HG02588 (cell line): Measurements from ENCODE around the gene RPS26.
"Not testable (repeated sequence)": the region's sequence is repeated elsewhere in the genome, so short reads cannot be mapped to it uniquely, and the experiment has no call there.

Source experiments
- ATAC-seq: cut with Tn5 transposase; IDR thresholded peaks from one replicate; pipeline ENCODE4 v1.9.1; 2021; ENCODE audit warnings: mild to moderate bottlenecking, moderate library complexity; ENCODE audit not compliant: unreplicated experiment

Gene RPS26

DNA sequence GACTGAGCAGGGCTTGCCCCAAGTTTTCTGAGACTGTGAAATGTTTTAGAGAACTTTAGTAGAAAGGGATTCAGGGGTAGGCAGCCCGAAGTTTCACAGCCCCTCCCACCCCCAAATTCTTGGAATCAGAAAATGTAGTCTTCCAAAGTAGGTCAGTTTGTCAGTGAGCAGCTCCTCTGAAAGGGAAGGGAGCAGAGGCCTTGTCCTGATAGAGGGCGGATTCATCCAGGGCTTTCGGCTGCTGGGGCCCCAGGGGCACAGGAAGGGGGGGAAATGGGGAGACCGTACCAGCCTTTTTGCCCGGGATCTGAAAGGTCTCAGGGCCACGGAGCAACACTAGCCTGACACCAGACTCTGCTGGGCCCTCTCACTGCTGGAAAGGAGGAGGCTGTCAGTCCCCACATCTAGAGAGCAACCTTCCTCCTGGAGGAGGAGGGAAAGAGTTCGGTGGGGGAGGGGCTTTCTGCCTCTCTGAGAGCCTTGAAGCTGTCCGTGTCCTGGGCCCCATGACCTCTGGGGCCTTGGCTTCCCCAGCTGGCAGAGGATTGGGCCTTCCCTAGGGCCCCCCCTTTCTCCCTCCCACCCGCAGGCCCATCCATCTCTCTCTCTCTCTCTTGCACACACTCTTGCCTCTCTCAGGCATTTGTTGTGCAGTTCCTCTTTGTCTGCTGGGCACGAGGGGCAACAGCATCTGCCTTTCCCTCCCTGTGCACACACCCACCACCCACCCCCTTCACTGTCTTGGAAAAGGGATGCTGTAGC, 21.1 kb upstream of the RPS26 start, which contains the start of gene IKZF4:
Gene IKZF4, plus strand, starts transcription at position 621 of the 762 bp plus-strand sequence. CDS start 451 bp downstream, outside the sequence.
- no peak for ATAC-seq

DNA sequence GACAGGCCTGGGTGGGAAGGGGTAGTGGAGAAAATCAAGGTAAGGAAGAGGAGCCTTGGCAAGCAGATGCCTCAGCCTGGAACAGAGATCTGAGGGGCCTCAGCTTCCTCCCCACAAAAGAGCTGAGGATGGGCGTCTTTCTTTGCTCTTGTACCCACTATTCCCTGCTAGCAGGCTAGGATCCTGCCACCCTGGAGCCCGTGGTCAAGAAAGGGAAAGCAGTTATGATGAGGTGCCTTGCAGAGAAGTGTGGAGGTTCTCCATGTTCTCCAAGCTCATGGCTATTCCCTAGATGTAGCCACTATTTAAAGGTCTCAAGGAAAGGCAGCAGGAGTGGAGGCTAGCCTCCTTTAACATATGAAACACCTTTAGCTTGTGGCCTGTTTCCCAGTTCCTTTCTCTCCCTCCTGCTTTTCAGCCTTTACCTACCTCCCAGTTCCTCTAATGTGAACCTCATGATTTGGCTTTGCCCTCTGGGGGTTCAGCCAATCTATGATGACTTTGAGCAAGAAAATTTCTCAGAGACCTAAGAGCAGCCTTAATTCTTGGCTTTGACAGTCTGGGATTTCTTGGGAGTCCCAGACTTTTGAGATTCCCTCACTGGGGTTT, 19.7 kb upstream of the RPS26 start:
- no peak for ATAC-seq

DNA sequence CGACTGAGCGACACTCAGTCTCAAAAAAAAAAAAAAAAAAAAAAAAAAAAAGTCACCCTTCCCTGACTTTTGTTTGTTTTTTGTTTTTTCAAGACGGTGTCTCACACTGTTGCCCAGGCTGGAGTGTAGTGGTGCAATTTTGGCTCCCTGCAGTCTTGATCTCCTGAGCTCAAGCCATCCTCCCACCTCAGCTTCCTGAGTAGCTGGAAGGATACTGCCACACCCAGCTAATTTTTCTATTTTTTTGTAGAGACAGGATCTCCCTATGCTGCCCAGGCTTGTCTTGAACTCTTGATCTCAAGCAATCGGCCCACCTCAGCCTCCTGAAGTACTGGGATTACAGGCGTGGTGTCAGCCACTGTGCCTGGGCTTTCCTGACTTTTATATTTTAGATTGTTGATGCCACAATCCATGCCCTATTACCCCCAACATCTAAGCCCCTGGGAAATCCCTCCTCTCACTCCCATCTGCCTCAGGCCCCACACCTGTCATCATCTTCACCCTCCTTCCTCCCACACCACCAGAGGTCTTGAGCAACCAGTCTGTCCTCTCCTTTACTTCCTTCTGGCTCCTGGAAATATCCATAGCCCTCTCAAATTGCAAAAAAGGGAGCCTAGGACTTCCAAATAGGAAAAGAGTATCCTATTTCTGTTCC, 13.1 kb upstream of the RPS26 start:
- ATAC-seq: no peak

DNA sequence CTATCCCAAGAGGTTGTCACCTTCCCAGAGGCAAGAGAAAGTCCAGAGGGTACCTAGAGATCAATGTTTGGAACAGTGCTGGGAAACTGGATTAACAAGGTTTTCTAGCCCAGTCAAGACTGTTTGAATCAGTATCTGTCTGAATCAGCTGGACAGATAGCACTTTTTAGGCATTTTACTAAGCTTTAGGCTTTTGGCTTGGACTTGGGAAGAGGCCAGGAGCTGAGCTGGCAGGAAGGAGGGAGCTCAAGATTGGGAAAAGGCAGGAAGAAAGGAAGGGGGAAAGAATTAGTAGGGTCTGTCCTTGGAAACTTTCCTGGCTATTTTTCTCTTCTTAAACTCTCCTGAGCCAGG, 12.6 kb upstream of the RPS26 start:
- no peak for ATAC-seq

DNA sequence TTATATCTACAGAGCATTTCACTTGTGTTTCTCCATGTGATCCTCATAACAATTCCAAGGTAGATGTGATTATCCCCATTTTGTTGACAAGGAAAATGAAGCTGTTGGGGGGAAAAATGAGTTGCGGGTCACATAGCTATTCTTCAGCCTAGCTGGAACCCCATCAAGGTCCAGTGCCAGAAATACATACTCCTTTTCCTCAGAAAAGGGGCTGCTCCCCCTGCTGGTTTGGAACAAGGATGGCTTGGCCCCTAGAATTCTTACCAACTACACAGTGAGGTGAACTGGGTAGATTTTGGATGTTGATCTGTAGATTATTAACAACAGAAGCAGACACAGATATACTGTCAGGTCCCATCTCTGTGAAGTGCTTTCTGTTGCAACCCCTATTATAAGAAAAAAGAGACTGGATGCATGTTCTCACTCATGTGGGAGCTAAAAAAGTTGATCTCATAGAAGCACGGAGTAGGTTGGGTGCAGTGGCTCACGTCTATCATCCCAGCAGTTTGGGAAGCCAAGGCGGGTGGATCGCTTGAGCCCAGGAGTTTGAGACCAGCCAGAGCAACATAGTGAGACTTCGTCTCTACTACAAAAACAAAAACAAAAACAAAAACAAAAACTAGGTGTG, 11.9 kb upstream of the RPS26 start:
- no peak for ATAC-seq

DNA sequence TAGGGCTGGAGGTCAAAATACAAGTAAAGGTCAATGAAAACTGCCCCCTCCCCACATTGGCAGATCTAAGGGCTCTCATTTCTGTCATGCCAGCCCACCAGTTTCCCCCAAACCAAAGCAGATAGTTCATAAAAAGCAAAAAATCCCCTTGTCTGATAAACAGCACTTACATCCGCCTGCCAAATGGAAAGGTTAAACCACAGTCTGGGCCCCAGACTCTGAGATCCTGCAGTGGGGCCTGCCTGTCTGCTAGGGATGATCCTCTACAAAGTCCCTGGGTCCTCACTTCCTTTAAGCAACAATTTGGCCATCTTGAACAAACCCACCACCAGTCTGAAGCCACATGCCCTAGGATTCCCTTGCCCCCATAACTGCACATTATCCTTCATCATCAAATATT, 9.7 kb upstream of the RPS26 start:
- no peak for ATAC-seq

DNA sequence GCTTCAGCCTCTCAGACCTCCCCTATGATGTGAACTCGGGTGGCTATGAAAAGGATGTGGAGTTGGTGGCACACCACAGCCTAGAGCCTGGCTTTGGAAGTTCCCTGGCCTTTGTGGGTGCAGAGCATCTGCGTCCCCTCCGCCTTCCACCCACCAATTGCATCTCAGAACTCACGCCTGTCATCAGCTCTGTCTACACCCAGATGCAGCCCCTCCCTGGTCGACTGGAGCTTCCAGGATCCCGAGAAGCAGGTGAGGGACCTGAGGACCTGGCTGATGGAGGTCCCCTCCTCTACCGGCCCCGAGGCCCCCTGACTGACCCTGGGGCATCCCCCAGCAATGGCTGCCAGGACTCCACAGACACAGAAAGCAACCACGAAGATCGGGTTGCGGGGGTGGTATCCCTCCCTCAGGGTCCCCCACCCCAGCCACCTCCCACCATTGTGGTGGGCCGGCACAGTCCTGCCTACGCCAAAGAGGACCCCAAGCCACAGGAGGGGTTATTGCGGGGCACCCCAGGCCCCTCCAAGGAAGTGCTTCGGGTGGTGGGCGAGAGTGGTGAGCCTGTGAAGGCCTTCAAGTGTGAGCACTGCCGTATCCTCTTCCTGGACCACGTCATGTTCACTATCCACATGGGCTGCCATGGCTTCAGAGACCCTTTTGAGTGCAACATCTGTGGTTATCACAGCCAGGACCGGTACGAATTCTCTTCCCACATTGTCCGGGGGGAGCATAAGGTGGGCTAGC, 7.0 kb upstream of the RPS26 start:
- no peak for ATAC-seq

DNA sequence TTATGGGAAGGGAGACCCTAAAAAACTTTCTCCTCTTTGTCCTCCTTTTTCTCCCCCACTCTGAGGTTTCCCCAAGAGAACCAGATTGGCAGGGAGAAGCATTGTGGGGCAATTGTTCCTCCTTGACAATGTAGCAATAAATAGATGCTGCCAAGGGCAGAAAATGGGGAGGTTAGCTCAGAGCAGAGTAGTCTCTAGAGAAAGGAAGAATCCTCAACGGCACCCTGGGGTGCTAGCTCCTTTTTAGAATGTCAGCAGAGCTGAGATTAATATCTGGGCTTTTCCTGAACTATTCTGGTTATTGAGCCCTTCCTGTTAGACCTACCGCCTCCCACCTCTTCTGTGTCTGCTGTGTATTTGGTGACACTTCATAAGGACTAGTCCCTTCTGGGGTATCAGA, 4.6 kb upstream of the RPS26 start:
- ATAC-seq: no peak

DNA sequence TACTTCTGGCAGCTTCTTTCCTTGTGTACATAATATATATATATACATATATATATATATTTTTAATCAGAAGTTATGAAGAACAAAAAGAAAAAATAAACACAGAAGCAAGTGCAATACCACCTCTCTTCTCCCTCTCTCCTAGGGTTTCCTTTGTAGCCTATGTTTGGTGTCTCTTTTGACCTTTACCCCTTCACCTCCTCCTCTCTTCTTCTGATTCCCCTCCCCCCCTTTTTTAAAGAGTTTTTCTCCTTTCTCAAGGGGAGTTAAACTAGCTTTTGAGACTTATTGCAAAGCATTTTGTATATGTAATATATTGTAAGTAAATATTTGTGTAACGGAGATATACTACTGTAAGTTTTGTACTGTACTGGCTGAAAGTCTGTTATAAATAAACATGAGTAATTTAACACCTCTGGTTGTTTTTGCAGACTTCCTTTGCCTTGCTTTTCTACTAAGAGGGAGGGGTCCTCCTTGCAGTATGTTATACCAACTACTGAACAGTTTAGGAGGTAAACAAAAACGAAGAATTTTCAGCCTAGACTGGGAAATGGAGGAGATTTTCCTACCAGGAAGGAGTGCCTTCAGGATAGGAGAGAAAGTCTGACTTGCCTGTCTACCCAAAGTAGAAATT, 3.6 kb upstream of the RPS26 start:
- no peak for ATAC-seq

DNA sequence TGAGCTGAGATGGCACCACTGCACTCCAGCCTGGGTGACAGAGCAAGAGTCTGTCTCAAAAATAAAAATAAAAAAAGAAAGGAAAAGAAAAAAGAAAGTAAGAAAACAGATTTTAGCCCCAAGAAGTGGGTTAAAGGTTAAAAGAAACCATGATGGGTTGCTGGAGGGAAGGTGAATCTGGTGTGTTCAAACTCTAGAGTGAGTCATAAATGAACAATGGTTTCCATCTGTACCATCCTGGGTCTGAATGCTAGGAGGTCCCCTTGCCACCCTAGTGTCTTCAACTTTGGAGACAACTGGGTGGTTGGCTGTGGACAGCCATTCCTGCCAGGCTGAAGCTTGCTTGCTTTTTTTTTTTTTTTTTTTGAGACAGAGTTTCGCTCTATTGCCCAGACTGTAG, 1.6 kb upstream of the RPS26 start:
- ATAC-seq: no peak

DNA sequence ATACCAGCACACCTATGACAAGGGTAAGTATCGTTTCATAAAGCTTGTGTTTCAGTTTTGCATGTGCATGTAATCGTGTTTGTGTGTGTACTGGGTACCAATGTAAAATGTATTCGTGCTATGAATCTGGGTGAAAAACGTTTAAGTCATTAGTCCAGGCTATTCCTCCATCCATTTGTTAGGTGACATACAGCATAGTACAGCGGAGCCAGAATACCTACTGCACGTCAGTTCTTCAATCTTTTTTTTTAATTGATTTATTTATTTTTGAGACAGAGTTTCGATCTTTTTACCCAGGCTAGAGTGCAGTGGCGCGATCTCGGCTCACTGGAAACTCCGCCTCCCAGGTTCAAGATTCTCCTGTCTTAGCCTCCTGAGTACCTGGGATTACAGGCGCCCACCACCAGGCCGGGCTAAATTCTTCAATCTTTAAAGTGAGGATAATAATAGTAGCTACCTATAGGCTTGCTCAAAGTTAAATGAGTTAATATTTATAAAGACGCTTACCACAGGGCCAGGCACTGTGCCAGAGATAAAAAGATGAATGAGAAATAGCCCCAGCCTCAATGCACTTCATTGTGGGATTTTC, 661 bp upstream of the RPS26 start:
- ATAC-seq: no peak

DNA sequence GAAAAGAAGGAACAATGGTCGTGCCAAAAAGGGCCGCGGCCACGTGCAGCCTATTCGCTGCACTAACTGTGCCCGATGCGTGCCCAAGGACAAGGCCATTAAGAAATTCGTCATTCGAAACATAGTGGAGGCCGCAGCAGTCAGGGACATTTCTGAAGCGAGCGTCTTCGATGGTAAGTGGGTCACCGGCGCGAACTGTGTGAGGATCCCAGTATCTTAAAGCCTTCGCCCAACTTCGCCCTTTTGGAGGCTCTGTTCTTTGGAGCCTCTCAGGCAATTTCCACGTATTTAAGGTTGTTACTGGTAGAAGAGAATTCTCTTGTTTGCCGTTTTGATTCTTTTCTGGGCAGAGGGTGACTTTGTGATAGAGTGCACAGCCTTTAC, 704 bp downstream of the RPS26 start:
- ATAC-seq: not testable (repeated sequence)

DNA sequence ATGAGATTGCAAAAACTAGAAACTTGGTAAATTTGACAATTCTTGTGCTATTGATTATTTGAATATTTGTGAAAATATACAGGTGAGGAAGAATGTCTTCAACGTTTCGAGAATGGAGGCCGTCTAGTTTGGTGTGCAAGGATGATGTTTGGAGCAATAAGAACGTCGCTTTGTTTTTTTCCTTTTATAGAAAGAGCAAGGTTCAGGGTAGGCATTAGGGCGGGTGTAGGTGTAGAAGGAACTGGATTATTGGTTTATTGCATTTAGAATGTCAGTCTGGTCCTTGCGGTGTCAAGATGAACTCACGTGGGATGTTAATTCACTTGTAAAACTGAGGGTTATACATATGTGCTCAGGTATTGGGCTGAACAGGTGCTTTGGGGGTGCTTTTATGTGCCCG, 1.1 kb downstream of the RPS26 start:
- no peak for ATAC-seq

DNA sequence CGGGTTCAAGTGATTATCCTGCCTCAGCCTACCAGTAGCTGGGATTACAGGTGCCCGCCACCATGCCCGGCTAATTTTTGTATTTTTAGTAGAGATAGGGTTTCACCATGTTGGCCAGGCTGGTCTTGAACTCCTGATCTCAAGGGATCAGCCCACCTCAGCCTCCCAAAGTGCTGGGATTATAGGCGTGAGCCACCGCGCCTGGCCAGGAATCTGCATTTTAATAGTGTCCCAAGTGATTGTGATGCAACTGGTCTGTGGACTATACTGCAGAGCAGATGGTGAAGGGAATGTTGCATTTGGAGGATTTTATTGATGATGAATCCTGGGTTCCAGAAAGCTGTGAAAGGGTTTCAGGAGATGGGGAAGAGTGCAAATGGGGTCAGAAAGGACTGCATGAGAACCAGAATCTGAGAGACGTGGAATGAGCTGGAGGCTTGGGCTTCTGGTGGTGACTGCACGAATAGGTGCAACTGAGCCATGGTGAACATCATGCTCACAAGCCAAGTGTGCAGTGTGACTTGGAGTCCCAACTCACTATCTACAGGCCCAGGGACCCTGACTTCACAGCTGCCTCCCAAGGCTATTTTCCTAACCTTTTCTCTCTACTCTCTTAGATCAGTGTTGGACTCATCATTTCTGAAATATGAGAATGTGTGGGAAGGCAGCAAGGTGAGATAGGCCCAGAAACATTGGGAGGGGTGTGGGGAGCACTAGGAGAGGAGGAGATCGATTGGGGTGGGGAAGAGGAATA, 4.5 kb downstream of the RPS26 start:
- ATAC-seq: no peak

DNA sequence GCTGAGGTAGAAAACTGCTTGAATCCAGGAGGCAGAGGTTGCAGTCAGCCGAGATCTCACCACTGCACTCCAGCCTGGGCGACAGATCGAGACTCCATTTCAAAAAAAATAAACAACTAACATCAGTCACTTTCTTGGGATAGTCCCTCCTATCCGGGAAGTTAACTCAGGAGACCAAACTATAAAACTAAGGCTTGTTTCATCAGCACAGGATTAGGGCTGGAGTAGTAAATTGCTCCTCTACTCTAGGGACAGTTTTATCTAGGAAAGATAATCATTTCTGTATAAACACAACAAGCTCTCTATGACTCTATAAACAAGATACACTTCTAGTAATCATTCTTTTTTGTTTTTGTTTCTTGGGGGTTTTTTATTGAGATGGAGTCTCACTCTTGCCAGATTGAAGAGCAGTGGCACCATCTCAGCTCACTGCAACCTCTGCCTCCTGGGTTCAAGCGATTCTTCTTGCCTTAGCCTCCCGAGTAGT, 11.7 kb downstream of the RPS26 start:
- ATAC-seq: no peak

DNA sequence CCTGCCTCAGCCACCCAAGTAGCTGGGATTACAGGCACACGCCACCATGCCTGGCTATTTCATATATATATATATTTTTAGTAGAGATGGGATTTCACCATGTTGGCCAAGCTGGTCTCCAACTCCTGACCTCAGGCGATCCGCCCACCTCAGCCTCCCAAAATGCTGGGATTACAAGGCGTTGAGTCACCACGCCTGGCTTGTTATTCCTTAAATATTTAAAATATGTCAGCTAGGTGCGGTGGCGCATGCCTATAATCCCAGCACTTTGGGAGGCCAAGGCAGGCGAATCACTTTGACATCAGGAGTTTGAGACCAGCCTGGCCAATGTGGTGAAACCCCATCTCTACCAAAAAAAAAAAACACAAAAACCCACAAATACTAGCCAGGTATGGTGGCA, 18.2 kb downstream of the RPS26 start:
- ATAC-seq: not testable (repeated sequence)

DNA sequence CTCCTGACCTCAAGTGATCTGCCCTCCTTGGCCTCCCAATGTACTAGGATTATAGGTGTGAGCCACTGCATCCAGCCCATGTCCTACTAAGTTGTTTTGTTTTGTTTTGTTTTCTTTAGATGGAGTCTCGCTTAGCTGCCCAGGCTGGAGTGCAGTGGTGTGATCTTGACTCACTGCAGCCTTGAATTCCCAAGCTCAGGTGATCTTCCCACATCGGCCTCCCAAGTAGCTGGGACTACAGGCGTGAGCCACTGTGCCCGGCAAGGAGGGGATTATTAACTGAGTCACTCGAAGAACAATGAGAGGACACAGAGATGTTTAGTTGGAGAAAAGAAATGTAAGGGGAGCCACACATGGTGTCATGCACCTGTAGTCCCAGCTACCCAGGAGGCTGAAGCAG, 20.3 kb downstream of the RPS26 start:
- no peak for ATAC-seq

DNA sequence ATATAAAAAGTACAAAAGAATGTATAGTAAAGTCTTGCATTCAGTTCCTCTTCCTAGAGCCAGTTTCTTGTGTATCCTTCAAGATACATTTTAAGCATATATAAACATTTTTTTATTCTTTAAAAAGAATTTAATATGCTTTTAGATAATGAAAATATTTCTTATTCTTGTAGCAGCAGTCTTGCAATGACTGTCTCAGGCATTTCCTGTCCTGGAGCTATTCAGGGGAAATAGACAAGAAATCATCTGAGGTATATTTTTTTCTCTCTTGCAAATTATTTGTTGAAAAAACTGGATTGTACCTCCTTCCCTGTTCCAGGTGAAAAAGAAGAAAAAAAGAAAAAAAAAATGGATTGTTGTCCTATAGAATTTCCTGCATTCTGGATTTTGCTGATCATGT, 21.3 kb downstream of the RPS26 start:
- ATAC-seq: no peak

DNA sequence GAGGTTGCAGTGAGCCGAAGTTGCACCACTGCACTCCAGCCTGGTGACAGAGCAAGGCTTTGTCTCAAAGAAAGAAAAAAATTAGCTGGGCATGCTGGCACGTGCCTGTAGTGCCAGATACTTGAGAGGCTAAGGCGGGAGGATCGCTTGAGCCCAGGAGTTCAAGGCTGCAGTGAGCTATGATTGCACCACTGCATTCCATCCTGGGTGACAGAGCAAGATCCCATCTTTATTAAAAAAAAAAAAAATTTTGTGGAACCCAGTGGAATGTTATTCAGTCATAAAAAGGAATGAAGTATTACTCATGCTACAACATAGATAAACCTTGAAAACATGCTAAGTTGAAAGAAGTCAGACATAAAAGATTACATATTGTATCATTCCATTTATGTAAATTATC, 29.9 kb downstream of the RPS26 start:
- ATAC-seq: no peak
